Ascending aorta (tissue), 2 donors: Measurements from ENCODE around the gene ARID1B. TPM values are rescaled to one million over a fixed set of nuclear protein-coding genes. Genes with fewer than 3 reads are reported as not detected.

Experiments used
- DNase-seq, 2 donors: peaks; one replicate each; pipeline ENCODE4 v3.0.0-alpha.2; 2019; ENCODE audit warnings: low spot score in 2 of 2
- H3K27ac ChIP-seq, 2 donors: fragments of 200-600 bp; sonication (generic); one replicate each; pipeline ENCODE4 v1.5.1; 2016 to 2017; ENCODE audit warnings: mild to moderate bottlenecking in 1 of 2
- H3K27me3 ChIP-seq: fragments of 200-600 bp; sonication (generic); one replicate; pipeline ENCODE4 v1.5.1; 2017
- H3K36me3 ChIP-seq, 2 donors: fragments of 200-600 bp; sonication (generic); one replicate each; pipeline ENCODE4 v1.5.1; 2016
- H3K4me1 ChIP-seq, 2 donors: fragments of 200-600 bp; sonication (generic); one replicate each; pipeline ENCODE4 v1.5.1; 2016 to 2017; ENCODE audit warnings: mild to moderate bottlenecking in 1 of 2
- H3K4me3 ChIP-seq, 2 donors: fragments of 200-600 bp; sonication (generic); one replicate each; pipeline ENCODE4 v1.5.1; 2016 to 2017; ENCODE audit warnings: mild to moderate bottlenecking in 1 of 2
- H3K9me3 ChIP-seq, 2 donors: fragments of 200-600 bp; sonication (generic); one replicate each; pipeline ENCODE4 v1.5.1; 2016
- intact Hi-C: fragments of 100-400 bp; cut with DNase I; formaldehyde crosslinking; loops from one replicate; pipeline ENCODE4 v1.15.1; 2023
- total RNA-seq: library from RNA; depleted of rRNA; stranded (reverse); fragments of >200 nt; gene quantifications from one replicate; pipeline ENCODE4 v1.1.0, GENCODE V29; 2016
- TF ChIP-seq, protein P1 (sequence below), 3 experiments: fragments of 200-600 bp in 2 of 3; fragments of 450-650 bp in 1 of 3; sonication (generic) in 2 of 3; IDR thresholded peaks; one replicate each; pipeline ENCODE4 v1.5.1; 2016 to 2019; ENCODE audit warnings: antibody characterized with exemption in 3 of 3, mild to moderate bottlenecking in 1 of 3, moderate library complexity in 1 of 3

The ARID1B gene
- total RNA-seq, 1 donor from 2014 or later = 97.9 TPM

DNA sequence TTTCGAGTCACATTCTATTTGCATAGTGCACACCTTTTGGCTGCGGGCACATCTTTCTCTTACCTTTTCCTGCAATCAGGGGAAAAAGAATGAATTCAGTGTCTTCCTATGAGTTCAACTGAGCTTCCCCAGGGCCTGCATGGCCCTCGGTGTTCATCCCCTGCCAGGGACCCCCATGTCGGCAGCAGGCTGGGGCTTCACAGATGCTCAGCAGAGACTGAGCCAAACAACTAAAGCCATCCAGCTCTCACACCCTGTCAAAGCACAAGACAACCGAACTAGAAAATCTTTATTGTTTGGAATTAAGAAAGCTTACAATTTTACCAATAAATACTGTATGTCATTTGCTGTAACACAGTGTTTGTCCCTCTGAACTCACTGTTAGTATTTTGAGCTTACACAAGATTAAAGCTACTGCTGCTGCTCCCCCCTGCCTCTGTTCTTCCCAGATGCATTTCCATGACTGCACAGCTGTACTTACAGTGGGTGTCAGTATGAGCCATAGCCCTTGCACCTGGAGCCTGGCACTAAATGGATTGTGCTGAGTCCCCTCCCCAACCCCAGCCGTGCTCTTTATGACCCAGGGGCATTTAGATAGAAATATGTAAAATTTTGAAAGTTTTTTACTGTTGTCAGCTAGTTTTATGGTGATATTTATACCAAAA, 340.4 kb downstream of the ARID1B start:
- Histone ChIP-seq H3K4me3 (no peak overlapping the region), H3K27ac (no peak overlapping the region), H3K36me3 (peaks cover 3 to 8% of the 10 kb centered on the region in 2 donors), H3K27me3 (no peaks in the 10 kb centered on the region), H3K4me1 (peaks cover 0 to 2% of the 10 kb centered on the region in 2 donors), H3K9me3 (no peaks in the 10 kb centered on the region)
- intact Hi-C loops = no loop called here
- DNase-seq = no peak
- TF ChIP-seq, protein P1, sequence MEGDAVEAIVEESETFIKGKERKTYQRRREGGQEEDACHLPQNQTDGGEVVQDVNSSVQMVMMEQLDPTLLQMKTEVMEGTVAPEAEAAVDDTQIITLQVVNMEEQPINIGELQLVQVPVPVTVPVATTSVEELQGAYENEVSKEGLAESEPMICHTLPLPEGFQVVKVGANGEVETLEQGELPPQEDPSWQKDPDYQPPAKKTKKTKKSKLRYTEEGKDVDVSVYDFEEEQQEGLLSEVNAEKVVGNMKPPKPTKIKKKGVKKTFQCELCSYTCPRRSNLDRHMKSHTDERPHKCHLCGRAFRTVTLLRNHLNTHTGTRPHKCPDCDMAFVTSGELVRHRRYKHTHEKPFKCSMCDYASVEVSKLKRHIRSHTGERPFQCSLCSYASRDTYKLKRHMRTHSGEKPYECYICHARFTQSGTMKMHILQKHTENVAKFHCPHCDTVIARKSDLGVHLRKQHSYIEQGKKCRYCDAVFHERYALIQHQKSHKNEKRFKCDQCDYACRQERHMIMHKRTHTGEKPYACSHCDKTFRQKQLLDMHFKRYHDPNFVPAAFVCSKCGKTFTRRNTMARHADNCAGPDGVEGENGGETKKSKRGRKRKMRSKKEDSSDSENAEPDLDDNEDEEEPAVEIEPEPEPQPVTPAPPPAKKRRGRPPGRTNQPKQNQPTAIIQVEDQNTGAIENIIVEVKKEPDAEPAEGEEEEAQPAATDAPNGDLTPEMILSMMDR (IDR thresholded peaks at IDR 0.05) = no peak

DNA sequence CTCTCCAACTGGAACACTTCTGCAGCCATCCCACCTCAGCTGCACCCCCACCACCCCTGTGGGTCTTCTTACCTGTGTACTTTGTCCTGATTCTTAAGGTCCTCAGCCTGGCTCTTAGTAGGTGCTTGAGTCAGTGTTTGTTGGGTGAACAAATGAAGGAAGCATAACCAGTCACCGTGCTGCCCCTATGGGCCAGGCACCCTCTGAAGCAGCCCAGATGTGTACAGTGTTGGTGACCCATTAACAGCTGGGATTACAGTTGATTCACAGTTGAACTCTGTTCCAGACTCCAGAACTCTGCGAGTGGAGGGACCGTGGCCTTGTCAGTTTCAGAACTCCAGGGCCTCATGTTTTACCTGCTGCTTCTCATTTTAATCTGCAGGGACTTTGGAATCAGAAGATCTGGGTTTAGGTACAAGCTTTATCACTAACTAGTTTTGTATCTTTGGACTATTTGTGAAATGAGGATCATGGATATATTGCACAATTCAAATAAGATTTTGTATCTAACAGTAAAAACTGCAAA, 342.4 kb downstream of the ARID1B start:
- DNase-seq = no peak
- no peaks in the 10 kb centered on the region for H3K27me3 ChIP-seq
- intact Hi-C loops = no loop called here
- no peaks in the 10 kb centered on the region for H3K36me3 ChIP-seq
- H3K4me1 ChIP-seq = peaks cover 0 to 7% of the 10 kb centered on the region in 2 donors
- TF ChIP-seq, protein P1 (IDR thresholded peaks at IDR 0.05) = no peak
- no peak overlapping the region for H3K4me3 ChIP-seq
- no peaks in the 10 kb centered on the region for H3K9me3 ChIP-seq
- no peak overlapping the region for H3K27ac ChIP-seq

DNA sequence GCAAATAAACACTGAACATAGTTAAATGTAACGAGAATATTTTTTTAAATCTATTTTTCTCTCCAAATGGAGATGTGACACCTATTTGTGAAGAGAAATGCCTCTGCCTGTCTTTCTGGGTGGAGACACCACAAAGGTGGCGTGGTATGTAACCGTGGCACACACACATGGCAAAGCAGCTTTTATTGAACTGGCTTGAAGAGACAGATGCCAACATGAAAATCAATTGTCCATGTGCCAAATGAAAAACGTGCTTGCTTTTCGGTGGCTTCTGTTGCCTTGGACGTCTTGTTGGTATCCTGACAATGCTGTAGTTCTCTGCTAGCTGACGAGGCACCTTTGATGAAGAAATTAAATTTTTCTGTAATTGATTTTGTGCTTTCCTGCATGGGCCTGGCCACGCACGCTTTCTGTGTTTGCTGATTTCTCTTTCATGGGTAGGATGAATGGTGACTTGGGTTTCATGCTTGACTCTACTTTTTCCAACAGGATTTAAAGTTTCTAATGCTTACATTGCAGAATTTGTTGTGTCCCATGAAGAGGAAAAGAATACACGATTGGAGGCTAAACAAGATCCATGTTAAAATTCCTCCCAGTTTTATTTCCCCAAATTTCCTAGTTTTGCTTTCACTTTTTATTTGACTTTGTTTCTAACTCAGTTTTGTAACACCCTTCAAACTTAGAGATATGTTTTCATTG, 343.5 kb downstream of the ARID1B start:
- intact Hi-C loops = no loop called here
- Histone ChIP-seq H3K27me3 (no peaks in the 10 kb centered on the region), H3K27ac (no peak overlapping the region), H3K9me3 (no peaks in the 10 kb centered on the region), H3K4me1 (peaks cover 0 to 7% of the 10 kb centered on the region in 2 donors), H3K4me3 (no peak overlapping the region), H3K36me3 (no peaks in the 10 kb centered on the region)
- TF ChIP-seq, protein P1 (IDR thresholded peaks at IDR 0.05) = no peak
- DNase-seq = no peak

DNA sequence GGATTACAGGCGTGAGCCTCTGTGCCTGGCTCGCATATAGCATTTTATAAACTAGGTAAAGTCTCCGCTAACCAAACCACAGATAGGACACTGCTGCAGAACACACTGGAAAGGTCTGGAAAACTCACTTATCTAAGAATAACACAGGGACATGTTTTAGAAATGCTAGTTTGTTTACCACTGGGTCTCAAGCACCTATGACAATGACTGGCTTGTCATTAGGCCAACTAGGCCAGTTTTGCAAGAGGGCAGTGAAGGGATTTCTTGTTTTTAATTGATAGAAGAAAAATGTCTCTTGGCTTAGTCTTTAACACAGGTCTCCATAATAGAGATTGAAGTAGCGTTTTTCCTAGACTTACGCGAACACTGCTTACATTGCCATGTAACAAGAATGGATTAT, 344.7 kb downstream of the ARID1B start:
- Histone ChIP-seq H3K36me3 (no peaks in the 10 kb centered on the region), H3K27me3 (no peaks in the 10 kb centered on the region), H3K4me1 (peaks cover 0 to 7% of the 10 kb centered on the region in 2 donors), H3K27ac (no peak overlapping the region), H3K4me3 (no peak overlapping the region), H3K9me3 (no peaks in the 10 kb centered on the region)
- DNase-seq = no peak
- TF ChIP-seq, protein P1 (IDR thresholded peaks at IDR 0.05) = no peak
- intact Hi-C loops = no loop called here

DNA sequence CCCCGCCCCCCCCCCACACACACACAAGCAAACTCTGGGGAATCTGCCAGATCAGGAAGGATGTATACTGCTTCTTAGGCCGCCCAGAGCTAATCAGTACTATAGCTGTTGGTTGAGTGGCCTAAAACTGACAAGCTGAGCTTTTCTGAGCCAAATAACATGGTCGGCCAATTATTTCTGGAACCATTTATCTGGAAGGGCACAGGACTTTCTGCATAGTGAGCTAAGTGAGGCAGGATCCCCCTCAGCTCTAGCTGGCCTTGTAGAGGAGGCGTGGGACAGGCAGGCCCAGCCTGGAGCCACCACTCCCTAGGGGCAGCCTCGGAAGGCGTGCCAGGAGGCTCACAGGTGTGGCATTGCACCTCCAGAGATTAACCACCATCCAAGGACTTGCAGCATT, 346.1 kb downstream of the ARID1B start:
- H3K36me3 ChIP-seq = no peaks in the 10 kb centered on the region
- intact Hi-C loops = no loop called here
- TF ChIP-seq, protein P1 (IDR thresholded peaks at IDR 0.05) = no peak
- H3K27me3 ChIP-seq = no peaks in the 10 kb centered on the region
- H3K4me1 ChIP-seq = peaks cover 0 to 7% of the 10 kb centered on the region in 2 donors
- no peak overlapping the region for H3K4me3 ChIP-seq
- no peak overlapping the region for H3K27ac ChIP-seq
- DNase-seq = no peak
- no peaks in the 10 kb centered on the region for H3K9me3 ChIP-seq
